GM12878 (cell line): ENCODE results near the gene BMERB1. TPM values are rescaled to one million over a fixed set of nuclear protein-coding genes. Genes with fewer than 3 reads are reported as not detected.

Experiments used
- ATAC-seq: fragments of 200-7000 bp; cut with Tn5 transposase; 3 replicates; pipeline ENCODE4 v1.9.1; 2020; ENCODE audit warnings: mild to moderate bottlenecking, moderate library complexity
- BruUV-seq: library from RNA; stranded (reverse); fragments of 400-500 nt; replicated peaks from 2 replicates; lab custom pipeline; 2021; lab: Mats Ljungman, UMichigan
- CTCF ChIA-PET: fragments of 300-600 bp; sonication (Branson Sonifier 250); formaldehyde crosslinking; extraction: SDS; loops from one replicate; lab custom pipeline; 2021; ENCODE audit warnings: inconsistent platforms; lab: Yijun Ruan, JAX
- POLR2A ChIA-PET: fragments of 350-600 bp; formaldehyde crosslinking; extraction: SDS; loops from one replicate; lab custom pipeline; 2021; ENCODE audit warnings: inconsistent platforms; lab: Charles Lee
- RAD21 ChIA-PET: fragments of 300-600 bp; sonication (Branson Sonifier 250); formaldehyde crosslinking; loops from one replicate; lab custom pipeline; 2023; ENCODE audit warnings: antibody characterized with exemption; ENCODE audit not compliant: unreplicated experiment; lab: Charles Lee
- SMC1A ChIA-PET: fragments of 300-600 bp; sonication (Branson Sonifier 250); formaldehyde crosslinking; loops from one replicate; lab custom pipeline; 2023; ENCODE audit not compliant: unreplicated experiment, uncharacterized antibody; lab: Charles Lee
- DNase-seq: peaks from one replicate; pipeline ENCODE4 v3.0.0-alpha.2; 2011; ENCODE audit warnings: low read depth, low spot score
- FAIRE-seq: peaks from 3 replicates; lab custom pipeline; 2011; peaks lifted over from hg19 to GRCh38; lab: Jason Lieb, UNC
- H2AFZ ChIP-seq: 2 replicates; pipeline ENCODE4 v1.6.0; 2011; ENCODE audit warnings: low read depth, low read length, control low read depth; ENCODE audit not compliant: control insufficient read depth
- H3K27ac ChIP-seq: 2 replicates; pipeline ENCODE4 v1.5.1; 2011; ENCODE audit warnings: control low read depth; ENCODE audit not compliant: control insufficient read depth, insufficient read depth
- H3K27me3 ChIP-seq, 2 experiments: replicated peaks in 1 of 2; 2 replicates each; pipeline versions ENCODE4 v1.6.0 to v1.6.1; 2011; ENCODE audit warnings: low read length in 1 of 2; ENCODE audit not compliant: control insufficient read depth in 2 of 2, insufficient read depth in 2 of 2
- H3K36me3 ChIP-seq, 2 experiments: 2 replicates each; pipeline ENCODE4 v1.5.1; 2011; ENCODE audit warnings: low read length in 1 of 2; ENCODE audit not compliant: control insufficient read depth in 2 of 2, insufficient read depth in 2 of 2
- H3K4me1 ChIP-seq: 2 replicates; pipeline ENCODE4 v1.6.1; 2011; ENCODE audit warnings: mild to moderate bottlenecking, low read length, moderate library complexity, mixed read lengths; ENCODE audit not compliant: control insufficient read depth, insufficient read depth
- H3K4me2 ChIP-seq: 2 replicates; pipeline ENCODE4 v1.6.0; 2011; ENCODE audit warnings: control low read depth; ENCODE audit not compliant: control insufficient read depth, insufficient read depth
- H3K4me3 ChIP-seq: fragments of 200-600 bp; sonication (generic); 2 replicates; pipeline ENCODE4 v1.5.1; 2016
- H3K79me2 ChIP-seq: 2 replicates; pipeline ENCODE4 v1.6.0; 2011; ENCODE audit warnings: low read length; ENCODE audit not compliant: control insufficient read depth, insufficient read depth
- H3K9ac ChIP-seq: 2 replicates; pipeline ENCODE4 v1.8.0; 2011; ENCODE audit warnings: low read length, control low read depth, mixed read lengths; ENCODE audit not compliant: control insufficient read depth, insufficient read depth
- H3K9me3 ChIP-seq: replicated peaks from 3 replicates; pipeline ENCODE4 v1.5.1; 2011; ENCODE audit warnings: mild to moderate bottlenecking, low read length; ENCODE audit not compliant: control insufficient read depth, insufficient read depth
- H4K20me1 ChIP-seq: 2 replicates; pipeline ENCODE4 v1.6.0; 2011; ENCODE audit not compliant: control insufficient read depth, insufficient read depth
- FOXK2 ChIP-seq: fragments of 450-650 bp; IDR thresholded peaks from 2 replicates; pipeline ENCODE4 v1.6.1; 2017; ENCODE audit warnings: mild to moderate bottlenecking, moderate library complexity
- HCFC1 ChIP-seq: fragments of 150-350 bp; IDR thresholded peaks from 2 replicates; pipeline ENCODE4 v1.6.1; 2014; ENCODE audit warnings: low read length
- IKZF1 ChIP-seq: fragments of 450-650 bp; conservative IDR thresholded peaks from 2 replicates; pipeline ENCODE4 v1.6.1; 2017; ENCODE audit warnings: antibody characterized with exemption, mild to moderate bottlenecking
- MAX ChIP-seq: IDR thresholded peaks from 2 replicates; pipeline ENCODE4 v1.6.1; 2012; ENCODE audit warnings: low read depth, low read length, improper control_type of control experiment
- WGBS: methylation state at CpG from one replicate; pipeline ENCODE4 v1.1.6; 2016; ENCODE audit warnings: low lambda C conversion rate; ENCODE audit not compliant: insufficient replicate concordance, insufficient coverage; ENCODE audit errors: missing lambda C conversion rate; 5-methylcytosine and 5-hydroxymethylcytosine counted together
- in situ Hi-C: fragments of 300-500 bp; cut with MboI; formaldehyde crosslinking; loops from 9 replicates; pipeline ENCODE4 v1.14.3; 2018; ENCODE audit warnings: mixed read lengths
- intact Hi-C: fragments of 100-400 bp; cut with micrococcal nuclease; formaldehyde crosslinking; loops from one replicate; pipeline ENCODE4 v1.14.2; 2022; ENCODE audit not compliant: unreplicated experiment
- polyA plus RNA-seq, 11 experiments: library from polyadenylated mRNA; depleted of rRNA in 4 of 11; unstranded in 6 of 11; stranded (reverse) in 5 of 11; fragments of >200 nt; fragmentation: Nextera tagmentation in 4 of 11; fragmentation: Illumina TruSeq in 1 of 11; extraction: Ambion mirVana in 4 of 11; extraction: Trizol in 1 of 11; gene quantifications; 1 replicate in 1 of 11; 2 replicates in 10 of 11; pipeline versions ENCODE4 v1.2.1 to v1.2.3, GENCODE V29; 2011 to 2016; ENCODE audit warnings: inconsistent platforms in 2 of 11, missing spikeins in 2 of 11, low read depth in 1 of 11
- total RNA-seq, 4 experiments: library from RNA; depleted of rRNA in 3 of 4; stranded (reverse); fragments of >200 nt in 3 of 4; fragmentation: Illumina TruSeq in 1 of 4; extraction: Trizol in 1 of 4; gene quantifications; 2 replicates each; pipeline versions ENCODE4 v1.2.1 to v1.2.3, GENCODE V29; 2013 to 2021
- TF ChIP-seq, protein P1 (sequence below): fragments of 450-650 bp; formaldehyde crosslinking; IDR thresholded peaks from 2 replicates; pipeline ENCODE4 v1.4.0; 2022; ENCODE audit warnings: mild to moderate bottlenecking, moderate library complexity

Gene BMERB1
- total and polyA plus RNA-seq, 10 of the 15 experiments (the other 5 are each of a cell fraction or from before 2014, with no cell fraction given) = 0.05 to 0.68 (median 0.34) TPM

- no peak for ATAC-seq
These were observed 119.1 kb downstream of the BMERB1 start for GRCh38 chr16:15553313-15554088.

More at GRCh38 chr16:15553313-15554088, 119.1 kb downstream of the BMERB1 start:
- ChIA-PET RAD21 (no interaction called here), CTCF (interaction anchor here (1.4 kb wide), 1 partner anchor 10 kb away, joined by 3 read pairs; no protein-coding TSS in a partner anchor), POLR2A (interaction anchor here (1.1 kb wide), 1 partner anchor 12 kb away, joined by 3 read pairs; no protein-coding TSS in a partner anchor), SMC1A (no interaction called here)
- no peaks in the 10 kb centered on the region for H3K9me3 ChIP-seq
- DNase-seq = no peak
- H3K4me2 ChIP-seq = no peak overlapping the region
- BruUV-seq = no TSS peak
- TF ChIP-seq, protein P1, sequence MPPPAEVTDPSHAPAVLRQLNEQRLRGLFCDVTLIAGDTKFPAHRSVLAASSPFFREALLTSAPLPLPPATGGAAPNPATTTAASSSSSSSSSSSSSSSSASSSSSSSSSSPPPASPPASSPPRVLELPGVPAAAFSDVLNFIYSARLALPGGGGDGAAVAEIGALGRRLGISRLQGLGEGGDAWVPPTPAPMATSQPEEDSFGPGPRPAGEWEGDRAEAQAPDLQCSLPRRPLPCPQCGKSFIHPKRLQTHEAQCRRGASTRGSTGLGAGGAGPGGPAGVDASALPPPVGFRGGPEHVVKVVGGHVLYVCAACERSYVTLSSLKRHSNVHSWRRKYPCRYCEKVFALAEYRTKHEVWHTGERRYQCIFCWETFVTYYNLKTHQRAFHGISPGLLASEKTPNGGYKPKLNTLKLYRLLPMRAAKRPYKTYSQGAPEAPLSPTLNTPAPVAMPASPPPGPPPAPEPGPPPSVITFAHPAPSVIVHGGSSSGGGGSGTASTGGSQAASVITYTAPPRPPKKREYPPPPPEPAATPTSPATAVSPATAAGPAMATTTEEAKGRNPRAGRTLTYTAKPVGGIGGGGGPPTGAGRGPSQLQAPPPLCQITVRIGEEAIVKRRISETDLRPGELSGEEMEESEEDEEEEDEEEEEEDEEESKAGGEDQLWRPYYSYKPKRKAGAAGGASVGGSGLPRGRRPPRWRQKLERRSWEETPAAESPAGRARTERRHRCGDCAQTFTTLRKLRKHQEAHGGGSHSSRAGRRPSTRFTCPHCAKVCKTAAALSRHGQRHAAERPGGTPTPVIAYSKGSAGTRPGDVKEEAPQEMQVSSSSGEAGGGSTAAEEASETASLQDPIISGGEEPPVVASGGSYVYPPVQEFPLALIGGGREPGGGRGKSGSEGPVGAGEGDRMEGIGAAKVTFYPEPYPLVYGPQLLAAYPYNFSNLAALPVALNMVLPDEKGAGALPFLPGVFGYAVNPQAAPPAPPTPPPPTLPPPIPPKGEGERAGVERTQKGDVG (CRISPR knock-in tag) = no peak
- TF ChIP-seq HCFC1 (no peak), MAX (no peak), FOXK2 (no peak), IKZF1 (no peak)
- no peak overlapping the region for H3K4me3 ChIP-seq
- no peaks in the 10 kb centered on the region for H3K4me1 ChIP-seq
- FAIRE-seq = no peak
- no peaks in the 10 kb centered on the region for H3K36me3 ChIP-seq
- H3K79me2 ChIP-seq = no peaks in the 10 kb centered on the region
- intact Hi-C loops = no loop called here
- no peaks in the 10 kb centered on the region for H3K27me3 ChIP-seq
- no peak overlapping the region for H2AFZ ChIP-seq
- 56% methylated on average over 10 of the region's 10 CpGs for WGBS
- no peak overlapping the region for H3K27ac ChIP-seq
- in situ Hi-C loops = loop anchor here (25.0 kb wide), 1 partner anchor 741 kb away; no protein-coding TSS in a partner anchor
- H3K9ac ChIP-seq = no peak overlapping the region
- H4K20me1 ChIP-seq = no peaks in the 10 kb centered on the region
